ENCODE data around the gene ARPC5L.

The ARPC5L gene

DNA sequence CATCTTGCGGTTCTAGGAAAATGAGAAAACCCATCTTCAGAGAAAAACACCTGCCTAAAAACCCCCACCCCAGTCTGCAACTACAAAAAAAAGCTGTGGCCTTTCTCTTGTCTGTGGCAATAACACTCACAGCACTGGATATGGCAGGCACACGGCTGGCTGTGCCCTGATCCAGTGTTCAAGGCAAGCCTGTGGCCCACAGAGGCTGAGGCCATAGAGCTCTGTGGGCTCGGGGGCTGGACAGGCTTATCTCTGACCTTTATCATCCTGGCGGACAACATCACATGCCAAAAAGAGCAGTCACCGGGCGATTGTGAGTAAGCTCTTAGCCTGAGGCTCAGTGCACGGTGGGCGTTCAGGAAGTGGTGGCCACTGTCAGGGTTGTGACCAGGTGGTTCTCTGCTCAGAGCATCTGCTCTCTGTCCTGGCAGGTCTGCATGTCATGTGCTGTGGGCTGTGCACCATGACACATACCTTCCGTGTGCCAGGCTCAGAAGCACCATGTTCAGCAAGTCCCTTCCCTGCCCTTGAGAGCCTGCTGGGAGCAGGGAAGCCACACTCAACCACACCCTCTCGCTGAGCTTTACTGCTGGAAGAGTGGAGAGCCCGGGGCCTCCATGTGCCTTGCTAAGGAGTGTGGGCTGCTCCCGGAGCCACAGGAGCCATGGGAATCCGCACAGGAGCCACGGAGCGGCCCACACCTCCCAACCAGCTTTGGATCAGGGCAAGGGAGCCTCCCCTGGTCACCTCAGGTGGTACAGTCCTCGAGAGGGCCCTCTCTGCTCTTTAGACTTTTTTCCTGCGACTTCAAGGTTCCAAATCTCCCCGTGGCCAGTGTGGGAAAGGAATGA lies 43.3 kb upstream of the ARPC5L start:
- ATAC-seq (ENCODE audit: insufficient read depth, low read depth) = peak; percentile 90
- Histone ChIP-seq H4K20me1 (ENCODE audit: insufficient read depth, low read length) (no peaks in the 10 kb centered on the region), H3K9me3 (ENCODE audit: insufficient read depth, low read length, severe bottlenecking) (no peaks in the 10 kb centered on the region), H3K4me3 (ENCODE audit: low read depth in 1 of 2, low read length in 2 of 2) (no peak overlapping the region), H3K27ac (ENCODE audit: low read length) (peak overlapping the region; percentile 65), H3K4me2 (ENCODE audit: insufficient read depth, low read length) (peak overlapping the region; percentile 29; the same call in 1 of the 2 replicates), H3K27me3 (ENCODE audit: insufficient read depth, low read length, poor library complexity) (no peaks in the 10 kb centered on the region), H3K9ac (ENCODE audit: low read depth, low read length) (peak overlapping the region; percentile 45), H2AFZ (ENCODE audit: low read depth, low read length) (peak overlapping the region; percentile 60; the same call in 1 of the 2 replicates), H3K79me2 (ENCODE audit: insufficient read depth, low read length) (no peaks in the 10 kb centered on the region), H3K4me1 (ENCODE audit: insufficient read depth, low read length) (peaks cover 16% of the 10 kb centered on the region), H3K36me3 (ENCODE audit: insufficient read depth, low read length) (no peaks in the 10 kb centered on the region)
- DNase-seq = peak; percentile 72
- TF ChIP-seq, protein P1, sequence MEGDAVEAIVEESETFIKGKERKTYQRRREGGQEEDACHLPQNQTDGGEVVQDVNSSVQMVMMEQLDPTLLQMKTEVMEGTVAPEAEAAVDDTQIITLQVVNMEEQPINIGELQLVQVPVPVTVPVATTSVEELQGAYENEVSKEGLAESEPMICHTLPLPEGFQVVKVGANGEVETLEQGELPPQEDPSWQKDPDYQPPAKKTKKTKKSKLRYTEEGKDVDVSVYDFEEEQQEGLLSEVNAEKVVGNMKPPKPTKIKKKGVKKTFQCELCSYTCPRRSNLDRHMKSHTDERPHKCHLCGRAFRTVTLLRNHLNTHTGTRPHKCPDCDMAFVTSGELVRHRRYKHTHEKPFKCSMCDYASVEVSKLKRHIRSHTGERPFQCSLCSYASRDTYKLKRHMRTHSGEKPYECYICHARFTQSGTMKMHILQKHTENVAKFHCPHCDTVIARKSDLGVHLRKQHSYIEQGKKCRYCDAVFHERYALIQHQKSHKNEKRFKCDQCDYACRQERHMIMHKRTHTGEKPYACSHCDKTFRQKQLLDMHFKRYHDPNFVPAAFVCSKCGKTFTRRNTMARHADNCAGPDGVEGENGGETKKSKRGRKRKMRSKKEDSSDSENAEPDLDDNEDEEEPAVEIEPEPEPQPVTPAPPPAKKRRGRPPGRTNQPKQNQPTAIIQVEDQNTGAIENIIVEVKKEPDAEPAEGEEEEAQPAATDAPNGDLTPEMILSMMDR (IDR thresholded peaks at IDR 0.05; ENCODE audit: borderline replicate concordance, extremely low read depth, low read length, poor library complexity, severe bottlenecking) = no peak
- TF ChIP-seq EZH2 (IDR thresholded peaks at IDR 0.05; ENCODE audit: borderline replicate concordance, low read depth, low read length, severe bottlenecking) = no peak

DNA sequence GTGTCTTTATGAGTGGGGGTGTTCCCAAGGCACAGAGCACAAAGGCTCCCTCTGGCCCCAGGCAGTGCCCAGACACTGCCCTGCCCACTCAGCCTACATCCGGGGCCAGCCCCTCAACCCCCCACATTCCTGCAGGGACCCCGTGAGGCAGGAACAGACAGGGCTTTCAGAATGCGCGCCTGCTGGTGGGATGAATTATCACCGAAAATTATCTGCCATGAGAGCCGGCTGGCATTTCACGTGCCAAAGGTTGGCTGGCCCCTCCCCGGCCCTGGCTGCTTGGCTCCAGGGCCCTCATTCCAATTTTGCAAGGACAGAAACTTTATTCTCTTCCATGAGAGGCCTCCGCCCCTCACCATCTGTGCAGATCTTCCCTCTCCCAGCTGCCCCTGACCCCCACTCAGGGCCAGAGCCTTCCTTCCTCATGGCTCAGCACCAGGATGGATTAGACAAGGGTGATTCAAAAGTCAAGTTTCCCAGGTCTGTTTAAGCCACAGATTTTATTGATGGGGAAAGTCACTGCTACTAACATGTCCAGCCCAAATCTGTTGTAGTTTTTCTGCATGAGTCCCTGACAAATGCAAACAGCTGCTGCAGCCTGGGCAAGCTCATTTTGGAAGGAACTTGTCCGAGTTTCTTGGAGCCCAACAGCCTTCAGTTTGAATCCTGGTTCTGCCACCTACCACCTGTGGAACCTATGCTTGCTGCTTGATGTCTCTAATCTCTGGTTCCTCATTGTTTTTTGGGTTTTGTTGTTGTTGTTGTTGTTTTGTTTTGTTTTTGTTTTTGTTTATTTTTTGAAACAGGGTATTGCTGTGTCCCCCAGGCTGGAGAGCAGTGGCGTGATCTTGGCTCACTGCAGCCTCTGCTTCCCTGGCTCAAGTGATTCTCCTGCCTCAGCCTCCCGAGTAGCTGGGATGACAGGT lies 41.0 kb upstream of the ARPC5L start:
- peaks cover 16% of the 10 kb centered on the region for H3K4me1 ChIP-seq (ENCODE audit: insufficient read depth, low read length)
- no peak overlapping the region for H3K9ac ChIP-seq (ENCODE audit: low read depth, low read length)
- no peak for DNase-seq

DNA sequence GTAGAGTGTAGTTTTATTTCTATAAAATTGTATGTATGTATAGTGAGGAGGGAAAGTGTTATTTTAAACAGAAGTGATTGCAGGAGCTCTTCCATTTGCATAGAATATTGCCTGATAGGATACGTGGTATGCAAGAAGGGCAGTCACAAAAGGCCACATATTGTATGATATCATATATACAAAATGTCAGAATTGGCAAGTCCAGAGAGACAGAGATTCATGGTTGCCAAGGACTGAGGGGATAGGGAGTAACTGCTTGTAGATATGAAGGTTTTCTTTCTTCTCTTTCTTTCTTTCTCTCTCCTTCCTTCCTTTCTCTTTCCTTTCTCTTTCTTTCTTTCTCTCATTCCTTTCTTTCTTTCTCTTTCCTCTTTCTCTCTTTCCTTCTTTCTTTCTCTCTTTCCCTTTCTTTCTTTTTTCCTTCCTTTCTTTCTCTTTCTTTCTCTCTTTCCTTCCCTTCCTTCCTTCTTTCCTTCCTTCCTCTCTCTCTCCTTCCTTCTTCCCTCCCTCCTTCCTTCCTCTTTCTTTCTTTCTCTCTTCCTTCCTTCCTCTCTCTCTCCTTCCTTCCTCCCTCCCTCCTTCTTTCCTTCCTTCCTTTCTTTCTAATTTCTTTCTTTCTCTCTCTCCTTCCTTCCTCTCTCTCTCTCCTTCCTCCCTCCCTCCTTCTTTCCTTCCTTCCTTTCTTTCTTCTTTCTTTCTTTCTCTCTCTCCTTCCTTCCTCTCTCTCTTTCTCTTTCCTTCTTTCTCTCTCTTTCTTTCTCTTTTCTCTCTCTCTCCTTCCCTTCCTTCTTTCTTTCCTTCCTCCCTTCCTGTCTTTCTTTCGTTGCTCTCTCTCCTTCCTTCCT lies 33.2 kb upstream of the ARPC5L start:
- ATAC-seq (ENCODE audit: insufficient read depth, low read depth) = no peak
- no peaks in the 10 kb centered on the region for H3K79me2 ChIP-seq (ENCODE audit: insufficient read depth, low read length)

More for the DNA sequence above, 41.0 kb upstream of the ARPC5L start:
- Histone ChIP-seq H3K4me3 (ENCODE audit: low read depth in 1 of 2, low read length in 2 of 2) (no peak overlapping the region), H3K79me2 (ENCODE audit: insufficient read depth, low read length) (no peaks in the 10 kb centered on the region), H3K27ac (ENCODE audit: low read length) (no peak overlapping the region), H3K27me3 (ENCODE audit: insufficient read depth, low read length, poor library complexity) (no peaks in the 10 kb centered on the region), H4K20me1 (ENCODE audit: insufficient read depth, low read length) (no peaks in the 10 kb centered on the region), H3K4me2 (ENCODE audit: insufficient read depth, low read length) (no peak overlapping the region), H3K9me3 (ENCODE audit: insufficient read depth, low read length, severe bottlenecking) (no peaks in the 10 kb centered on the region), H2AFZ (ENCODE audit: low read depth, low read length) (no peak overlapping the region), H3K36me3 (ENCODE audit: insufficient read depth, low read length) (no peaks in the 10 kb centered on the region)
- TF ChIP-seq, protein P1 (IDR thresholded peaks at IDR 0.05; ENCODE audit: borderline replicate concordance, extremely low read depth, low read length, poor library complexity, severe bottlenecking) = no peak
- TF ChIP-seq EZH2 (IDR thresholded peaks at IDR 0.05; ENCODE audit: borderline replicate concordance, low read depth, low read length, severe bottlenecking) = no peak
- no peak for ATAC-seq (ENCODE audit: insufficient read depth, low read depth)

More for the DNA sequence above, 33.2 kb upstream of the ARPC5L start:
- Histone ChIP-seq H3K9ac (ENCODE audit: low read depth, low read length) (no peak overlapping the region), H3K4me2 (ENCODE audit: insufficient read depth, low read length) (no peak overlapping the region), H3K27me3 (ENCODE audit: insufficient read depth, low read length, poor library complexity) (no peaks in the 10 kb centered on the region), H3K4me1 (ENCODE audit: insufficient read depth, low read length) (no peaks in the 10 kb centered on the region), H3K27ac (ENCODE audit: low read length) (no peak overlapping the region), H2AFZ (ENCODE audit: low read depth, low read length) (no peak overlapping the region), H3K9me3 (ENCODE audit: insufficient read depth, low read length, severe bottlenecking) (no peaks in the 10 kb centered on the region), H3K4me3 (ENCODE audit: low read depth in 1 of 2, low read length in 2 of 2) (no peak overlapping the region), H4K20me1 (ENCODE audit: insufficient read depth, low read length) (no peaks in the 10 kb centered on the region), H3K36me3 (ENCODE audit: insufficient read depth, low read length) (no peaks in the 10 kb centered on the region)
- no peak for DNase-seq
- TF ChIP-seq, protein P1 (IDR thresholded peaks at IDR 0.05; ENCODE audit: borderline replicate concordance, extremely low read depth, low read length, poor library complexity, severe bottlenecking) = no peak
- TF ChIP-seq EZH2 (IDR thresholded peaks at IDR 0.05; ENCODE audit: borderline replicate concordance, low read depth, low read length, severe bottlenecking) = no peak

Measured in DND-41 (cell line).